K562 (cell line): ENCODE results near the gene MACROD2. TPM values are rescaled to one million over a fixed set of nuclear protein-coding genes. Genes with fewer than 3 reads are reported as not detected.

Experiments used
- ATAC-seq: fragments of 200-7000 bp; cut with Tn5 transposase; 3 replicates; pipeline ENCODE4 v1.9.1; 2020; ENCODE audit warnings: moderate library complexity
- BruUV-seq: library from RNA; stranded (reverse); fragments of 400-500 nt; replicated peaks from 2 replicates; lab custom pipeline; 2021; lab: Mats Ljungman, UMichigan
- CTCF ChIA-PET: fragments of 300-600 bp; formaldehyde crosslinking; extraction: SDS; loops from one replicate; lab custom pipeline; 2021; ENCODE audit warnings: low intra/inter-chr PET ratio; lab: Yijun Ruan, JAX
- POLR2A ChIA-PET: fragments of 300-600, 350-650 bp; sonication (Branson Sonifier 250); formaldehyde crosslinking; extraction: SDS; loops from one replicate; lab custom pipeline; 2021; ENCODE audit warnings: antibody characterized with exemption, inconsistent platforms; lab: Yijun Ruan, JAX
- DNase-seq, 4 experiments: peaks; one replicate each; pipeline versions ENCODE4 v3.0.0 to v3.0.0-alpha.2; 2011 to 2018; ENCODE audit warnings: low spot score in 3 of 4, mixed read lengths in 3 of 4; ENCODE audit errors: extremely low read depth in 1 of 4
- FAIRE-seq: peaks from 2 replicates; lab custom pipeline; 2011; peaks lifted over from hg19 to GRCh38; lab: Jason Lieb, UNC
- H2AFZ ChIP-seq: 2 replicates; pipeline ENCODE4 v1.6.0; 2011; ENCODE audit warnings: low read depth, low read length, control low read depth, inconsistent platforms
- H3K27ac ChIP-seq: fragments of 200-600 bp; 3 replicates; pipeline ENCODE4 v1.8.0; 2011; ENCODE audit warnings: low read depth, mild to moderate bottlenecking, control low read depth, inconsistent platforms, low read length, moderate library complexity, mixed read lengths; ENCODE audit errors: extremely low read depth
- H3K27me3 ChIP-seq, 2 experiments: fragments of 300-600 bp in 1 of 2; 2 replicates in 1 of 2; 3 replicates in 1 of 2; pipeline versions ENCODE4 v1.6.0 to v1.8.0; 2011; ENCODE audit warnings: inconsistent platforms in 2 of 2, low read length in 2 of 2, mild to moderate bottlenecking in 1 of 2, mixed read lengths in 1 of 2, moderate library complexity in 1 of 2; ENCODE audit not compliant: control insufficient read depth in 2 of 2, insufficient read depth in 2 of 2
- H3K36me3 ChIP-seq: fragments of 300-600 bp; 3 replicates; pipeline ENCODE4 v1.8.0; 2011; ENCODE audit warnings: mild to moderate bottlenecking, low read length, inconsistent platforms; ENCODE audit not compliant: control insufficient read depth, insufficient read depth
- H3K4me1 ChIP-seq, 2 experiments: fragments of 200-600 bp in 1 of 2; replicated peaks in 1 of 2; 2 replicates in 1 of 2; 3 replicates in 1 of 2; pipeline versions ENCODE4 v1.5.1 to v1.8.0; 2011; ENCODE audit warnings: inconsistent platforms in 2 of 2, low read length in 2 of 2, mild to moderate bottlenecking in 1 of 2, mixed read lengths in 1 of 2, moderate library complexity in 1 of 2; ENCODE audit not compliant: control insufficient read depth in 2 of 2, insufficient read depth in 2 of 2
- H3K4me2 ChIP-seq: 2 replicates; pipeline ENCODE4 v1.6.1; 2011; ENCODE audit warnings: low read length, control low read depth, inconsistent platforms, mixed read lengths; ENCODE audit not compliant: insufficient read depth
- H3K4me3 ChIP-seq: fragments of 200-600 bp; sonication (generic), shearing (Covaris generic); 2 replicates; pipeline ENCODE4 v1.5.1; 2016; ENCODE audit warnings: control low read depth, inconsistent platforms
- H3K79me2 ChIP-seq: fragments of 200-600 bp; 3 replicates; pipeline ENCODE4 v1.8.0; 2011; ENCODE audit warnings: low read length, inconsistent platforms; ENCODE audit not compliant: control insufficient read depth, insufficient read depth
- H3K9ac ChIP-seq, 2 experiments: 2 replicates each; pipeline versions ENCODE4 v1.6.0 to v1.6.1; 2011; ENCODE audit warnings: low read depth in 2 of 2, low read length in 2 of 2, control low read depth in 1 of 2, inconsistent platforms in 1 of 2, mild to moderate bottlenecking in 1 of 2, mixed read lengths in 1 of 2; ENCODE audit not compliant: insufficient read depth in 1 of 2
- H3K9me1 ChIP-seq: one replicate; pipeline ENCODE4 v1.6.0; 2011; ENCODE audit warnings: inconsistent platforms, mild to moderate bottlenecking, low read length, moderate library complexity; ENCODE audit not compliant: control insufficient read depth, insufficient read depth
- H3K9me3 ChIP-seq: replicated peaks from 2 replicates; pipeline ENCODE4 v1.5.1; 2011; ENCODE audit warnings: low read depth, low read length, inconsistent platforms; ENCODE audit not compliant: control insufficient read depth, insufficient read depth
- H4K20me1 ChIP-seq: replicated peaks from 2 replicates; pipeline ENCODE4 v1.6.1; 2011; ENCODE audit warnings: low read length, inconsistent platforms, mixed read lengths; ENCODE audit not compliant: control insufficient read depth, insufficient read depth
- HDAC2 ChIP-seq: fragments of 450-650 bp; IDR thresholded peaks from 2 replicates; pipeline ENCODE4 v1.6.1; 2016; ENCODE audit warnings: mild to moderate bottlenecking
- HNRNPLL ChIP-seq: fragments of 200-400 bp; formaldehyde crosslinking; IDR thresholded peaks from 2 replicates; pipeline ENCODE4 v1.6.1; 2017; ENCODE audit warnings: low read length, low read depth, mild to moderate bottlenecking; ENCODE audit not compliant: poor library complexity, severe bottlenecking
- NCOA6 ChIP-seq: fragments of 450-650 bp; IDR thresholded peaks from 2 replicates; pipeline ENCODE4 v1.6.1; 2017; ENCODE audit warnings: mild to moderate bottlenecking
- PTTG1 ChIP-seq: fragments of 450-650 bp; IDR thresholded peaks from 2 replicates; pipeline ENCODE4 v1.6.1; 2016; ENCODE audit warnings: low read depth, mild to moderate bottlenecking, missing genetic modification characterization, missing compliant biosample characterization
- RBM14 ChIP-seq: fragments of 200-400 bp; formaldehyde crosslinking; IDR thresholded peaks from 2 replicates; pipeline ENCODE4 v1.6.1; 2018; ENCODE audit warnings: low read depth, mild to moderate bottlenecking, low read length, moderate library complexity, borderline replicate concordance; ENCODE audit not compliant: insufficient read depth
- RBM17 ChIP-seq: fragments of 200-400 bp; formaldehyde crosslinking; IDR thresholded peaks from 2 replicates; pipeline ENCODE4 v1.6.1; 2017; ENCODE audit warnings: low read depth, mild to moderate bottlenecking, low read length, borderline replicate concordance
- TBP ChIP-seq: optimal IDR thresholded peaks from 2 replicates; pipeline ENCODE3; 2011; ENCODE audit warnings: low read depth, low read length, improper control_type of control experiment
- ZSCAN29 ChIP-seq: fragments of 450-650 bp; IDR thresholded peaks from 2 replicates; pipeline ENCODE4 v1.6.1; 2017
- WGBS: fragments of 100-300 bp; shearing (Covaris generic); methylation state at CpG from one replicate; pipeline ENCODE4 v1.1.6; 2016; ENCODE audit warnings: low coverage, mixed read lengths; ENCODE audit not compliant: insufficient coverage; ENCODE audit errors: missing lambda C conversion rate; 5-methylcytosine and 5-hydroxymethylcytosine counted together
- in situ Hi-C: fragments of 300-500 bp; cut with MboI; formaldehyde crosslinking; loops from 4 replicates; pipeline ENCODE4 v1.15.0; 2018; ENCODE audit warnings: inconsistent platforms, mixed read lengths
- intact Hi-C: fragments of 100-400 bp; cut with micrococcal nuclease; formaldehyde crosslinking; loops from 2 replicates; pipeline ENCODE4 v1.14.2; 2022
- polyA plus RNA-seq, 8 experiments: library from polyadenylated mRNA; depleted of rRNA in 4 of 8; stranded (reverse) in 5 of 8; unstranded in 3 of 8; fragments of >200 nt; fragmentation: Nextera tagmentation in 2 of 8; fragmentation: Illumina TruSeq in 1 of 8; extraction: Ambion mirVana in 2 of 8; extraction: Trizol in 1 of 8; gene quantifications; 2 replicates each; pipeline versions ENCODE4 v1.2.1 to v1.2.3, GENCODE V29; 2011 to 2014; ENCODE audit warnings: inconsistent platforms in 1 of 8, missing spikeins in 1 of 8
- total RNA-seq, 7 experiments: library from RNA; depleted of rRNA in 6 of 7; stranded (reverse); fragments of >200 nt in 6 of 7; fragmentation: Illumina TruSeq in 2 of 7; extraction: Trizol in 2 of 7; gene quantifications; 2 replicates each; pipeline versions ENCODE4 v1.2.1 to v1.2.3, GENCODE V29; 2011 to 2021; ENCODE audit warnings: low replicate concordance in 1 of 7
- TF ChIP-seq, protein P1 (sequence below): fragments of 200-400 bp; formaldehyde crosslinking; IDR thresholded peaks from 2 replicates; pipeline ENCODE4 v1.6.1; 2017; ENCODE audit warnings: mild to moderate bottlenecking, low read depth, low read length, moderate library complexity
- TF ChIP-seq, protein P2 (sequence below): fragments of 250-450 bp; sonication (Bioruptor Pico); IDR thresholded peaks from 2 replicates; pipeline ENCODE4 v1.9.0; 2021; ENCODE audit warnings: mild to moderate bottlenecking, inconsistent platforms
- TF ChIP-seq, protein P3 (sequence below): sonication (generic); formaldehyde crosslinking; IDR thresholded peaks from 2 replicates; pipeline ENCODE4 v1.8.0; 2022; ENCODE audit warnings: missing genetic modification reagents, mild to moderate bottlenecking, moderate library complexity, borderline replicate concordance
- TF ChIP-seq, protein P4 (sequence below): fragments of 450-650 bp; formaldehyde crosslinking; conservative IDR thresholded peaks from 2 replicates; pipeline ENCODE4 v1.4.0; 2022; ENCODE audit warnings: mild to moderate bottlenecking, missing genetic modification characterization

Gene MACROD2
- total and polyA plus RNA-seq, 9 of the 15 experiments (the other 6 are each of a cell fraction or from before 2014, with no cell fraction given) = not detected

- ChIA-PET CTCF (no interaction called here), POLR2A (no interaction called here)
- no peak overlapping the region for H3K4me2 ChIP-seq
- TF ChIP-seq, protein P1, sequence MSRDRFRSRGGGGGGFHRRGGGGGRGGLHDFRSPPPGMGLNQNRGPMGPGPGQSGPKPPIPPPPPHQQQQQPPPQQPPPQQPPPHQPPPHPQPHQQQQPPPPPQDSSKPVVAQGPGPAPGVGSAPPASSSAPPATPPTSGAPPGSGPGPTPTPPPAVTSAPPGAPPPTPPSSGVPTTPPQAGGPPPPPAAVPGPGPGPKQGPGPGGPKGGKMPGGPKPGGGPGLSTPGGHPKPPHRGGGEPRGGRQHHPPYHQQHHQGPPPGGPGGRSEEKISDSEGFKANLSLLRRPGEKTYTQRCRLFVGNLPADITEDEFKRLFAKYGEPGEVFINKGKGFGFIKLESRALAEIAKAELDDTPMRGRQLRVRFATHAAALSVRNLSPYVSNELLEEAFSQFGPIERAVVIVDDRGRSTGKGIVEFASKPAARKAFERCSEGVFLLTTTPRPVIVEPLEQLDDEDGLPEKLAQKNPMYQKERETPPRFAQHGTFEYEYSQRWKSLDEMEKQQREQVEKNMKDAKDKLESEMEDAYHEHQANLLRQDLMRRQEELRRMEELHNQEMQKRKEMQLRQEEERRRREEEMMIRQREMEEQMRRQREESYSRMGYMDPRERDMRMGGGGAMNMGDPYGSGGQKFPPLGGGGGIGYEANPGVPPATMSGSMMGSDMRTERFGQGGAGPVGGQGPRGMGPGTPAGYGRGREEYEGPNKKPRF = no peak
- TF ChIP-seq, protein P2, sequence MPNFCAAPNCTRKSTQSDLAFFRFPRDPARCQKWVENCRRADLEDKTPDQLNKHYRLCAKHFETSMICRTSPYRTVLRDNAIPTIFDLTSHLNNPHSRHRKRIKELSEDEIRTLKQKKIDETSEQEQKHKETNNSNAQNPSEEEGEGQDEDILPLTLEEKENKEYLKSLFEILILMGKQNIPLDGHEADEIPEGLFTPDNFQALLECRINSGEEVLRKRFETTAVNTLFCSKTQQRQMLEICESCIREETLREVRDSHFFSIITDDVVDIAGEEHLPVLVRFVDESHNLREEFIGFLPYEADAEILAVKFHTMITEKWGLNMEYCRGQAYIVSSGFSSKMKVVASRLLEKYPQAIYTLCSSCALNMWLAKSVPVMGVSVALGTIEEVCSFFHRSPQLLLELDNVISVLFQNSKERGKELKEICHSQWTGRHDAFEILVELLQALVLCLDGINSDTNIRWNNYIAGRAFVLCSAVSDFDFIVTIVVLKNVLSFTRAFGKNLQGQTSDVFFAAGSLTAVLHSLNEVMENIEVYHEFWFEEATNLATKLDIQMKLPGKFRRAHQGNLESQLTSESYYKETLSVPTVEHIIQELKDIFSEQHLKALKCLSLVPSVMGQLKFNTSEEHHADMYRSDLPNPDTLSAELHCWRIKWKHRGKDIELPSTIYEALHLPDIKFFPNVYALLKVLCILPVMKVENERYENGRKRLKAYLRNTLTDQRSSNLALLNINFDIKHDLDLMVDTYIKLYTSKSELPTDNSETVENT (CRISPR knock-in tag) = no peak
- TF ChIP-seq, protein P3, sequence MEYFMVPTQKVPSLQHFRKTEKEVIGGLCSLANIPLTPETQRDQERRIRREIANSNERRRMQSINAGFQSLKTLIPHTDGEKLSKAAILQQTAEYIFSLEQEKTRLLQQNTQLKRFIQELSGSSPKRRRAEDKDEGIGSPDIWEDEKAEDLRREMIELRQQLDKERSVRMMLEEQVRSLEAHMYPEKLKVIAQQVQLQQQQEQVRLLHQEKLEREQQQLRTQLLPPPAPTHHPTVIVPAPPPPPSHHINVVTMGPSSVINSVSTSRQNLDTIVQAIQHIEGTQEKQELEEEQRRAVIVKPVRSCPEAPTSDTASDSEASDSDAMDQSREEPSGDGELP = no peak
- no peak for TF ChIP-seq RBM14
- TF ChIP-seq PTTG1 (tag) = no peak
- TF ChIP-seq, protein P4, sequence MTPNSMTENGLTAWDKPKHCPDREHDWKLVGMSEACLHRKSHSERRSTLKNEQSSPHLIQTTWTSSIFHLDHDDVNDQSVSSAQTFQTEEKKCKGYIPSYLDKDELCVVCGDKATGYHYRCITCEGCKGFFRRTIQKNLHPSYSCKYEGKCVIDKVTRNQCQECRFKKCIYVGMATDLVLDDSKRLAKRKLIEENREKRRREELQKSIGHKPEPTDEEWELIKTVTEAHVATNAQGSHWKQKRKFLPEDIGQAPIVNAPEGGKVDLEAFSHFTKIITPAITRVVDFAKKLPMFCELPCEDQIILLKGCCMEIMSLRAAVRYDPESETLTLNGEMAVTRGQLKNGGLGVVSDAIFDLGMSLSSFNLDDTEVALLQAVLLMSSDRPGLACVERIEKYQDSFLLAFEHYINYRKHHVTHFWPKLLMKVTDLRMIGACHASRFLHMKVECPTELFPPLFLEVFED (CRISPR knock-in tag) = no peak
- no peak for TF ChIP-seq HDAC2
- TF ChIP-seq TBP = no peak
- no peak for TF ChIP-seq RBM17
- TF ChIP-seq NCOA6 = no peak
- TF ChIP-seq ZSCAN29 = no peak
- TF ChIP-seq HNRNPLL = no peak
- intact Hi-C loops = no loop called here
- no peaks in the 10 kb centered on the region for H3K4me1 ChIP-seq
- DNase-seq (no peak), ATAC-seq (no peak), FAIRE-seq (no peak)
- no peaks in the 10 kb centered on the region for H3K9me3 ChIP-seq
- H3K27me3 ChIP-seq = no peaks in the 10 kb centered on the region
- H2AFZ ChIP-seq = no peak overlapping the region
- H3K27ac ChIP-seq = no peak overlapping the region
- WGBS = 0% methylated on average over 2 of the region's 2 CpGs
- in situ Hi-C loops = no loop called here
- H3K9ac ChIP-seq = no peak overlapping the region
- BruUV-seq = no TSS peak
- H4K20me1 ChIP-seq = no peaks in the 10 kb centered on the region
- H3K9me1 ChIP-seq = no peaks in the 10 kb centered on the region
- H3K36me3 ChIP-seq = no peaks in the 10 kb centered on the region
- H3K4me3 ChIP-seq = no peak overlapping the region
- no peaks in the 10 kb centered on the region for H3K79me2 ChIP-seq
These were observed 794.9 kb downstream of the MACROD2 start for GRCh38 chr20:14790190-14790589.
